ENCODE measurements around the gene GAPVD1.
A peak's percentile ranks its signal among the peaks of the same experiment; 100 is the strongest.

The GAPVD1 gene

GRCh38 chr9:125374443-125375309 is 113.0 kb downstream of the GAPVD1 start:
- Histone ChIP-seq H4K20me1 (ENCODE audit: insufficient read depth) (no peaks in the 10 kb centered on the region), H3K79me2 (ENCODE audit: insufficient read depth, low read depth) (no peaks in the 10 kb centered on the region), H3K36me3 (ENCODE audit: insufficient read depth) (no peaks in the 10 kb centered on the region), H3K4me1 (ENCODE audit: low read depth, poor library complexity, severe bottlenecking) (no peaks in the 10 kb centered on the region), H3K9ac (peak overlapping the region; percentile 31; the same call in 1 of the 2 replicates), H3K4me2 (peak overlapping the region; percentile 90), H3K4me3 (IDR thresholded peaks at IDR 0.05; ENCODE audit: insufficient read depth, low read depth, low read length) (no peak overlapping the region), H2AFZ (ENCODE audit: low read depth) (peak overlapping the region; percentile 76; the same call in 1 of the 2 replicates), H3K27ac (no peak overlapping the region), H3K27me3 (ENCODE audit: insufficient read depth, low read depth) (no peaks in the 10 kb centered on the region)
- TF ChIP-seq CTCF (conservative IDR thresholded peaks at IDR 0.05; ENCODE audit: low read depth, low read length), result peak; percentile 84

- Histone ChIP-seq H3K27me3 (ENCODE audit: insufficient read depth, low read depth) (no peaks in the 10 kb centered on the region), H3K27ac (no peak overlapping the region), H2AFZ (ENCODE audit: low read depth) (no peak overlapping the region), H3K79me2 (ENCODE audit: insufficient read depth, low read depth) (no peaks in the 10 kb centered on the region), H3K9ac (no peak overlapping the region), H4K20me1 (ENCODE audit: insufficient read depth) (no peaks in the 10 kb centered on the region), H3K4me1 (ENCODE audit: low read depth, poor library complexity, severe bottlenecking) (no peaks in the 10 kb centered on the region), H3K36me3 (ENCODE audit: insufficient read depth) (no peaks in the 10 kb centered on the region), H3K4me3 (IDR thresholded peaks at IDR 0.05; ENCODE audit: insufficient read depth, low read depth, low read length) (no peak overlapping the region), H3K4me2 (no peak overlapping the region)
- TF ChIP-seq CTCF (conservative IDR thresholded peaks at IDR 0.05; ENCODE audit: low read depth, low read length), result no peak
Observed at GRCh38 chr9:125375820-125376219, 114.2 kb downstream of the GAPVD1 start.

GRCh38 chr9:125376261-125377226 is 114.9 kb downstream of the GAPVD1 start:
- H3K4me2 ChIP-seq, result no peak overlapping the region
- no peak overlapping the region for H3K27ac ChIP-seq
- no peaks in the 10 kb centered on the region for H3K4me1 ChIP-seq (ENCODE audit: low read depth, poor library complexity, severe bottlenecking)

More at GRCh38 chr9:125376261-125377226, 114.9 kb downstream of the GAPVD1 start:
- H3K36me3 ChIP-seq (ENCODE audit: insufficient read depth), result no peaks in the 10 kb centered on the region
- no peak overlapping the region for H2AFZ ChIP-seq (ENCODE audit: low read depth)
- no peak overlapping the region for H3K4me3 ChIP-seq (IDR thresholded peaks at IDR 0.05; ENCODE audit: insufficient read depth, low read depth, low read length)
- H3K79me2 ChIP-seq (ENCODE audit: insufficient read depth, low read depth), result no peaks in the 10 kb centered on the region
- H3K27me3 ChIP-seq (ENCODE audit: insufficient read depth, low read depth), result no peaks in the 10 kb centered on the region
- H4K20me1 ChIP-seq (ENCODE audit: insufficient read depth), result no peaks in the 10 kb centered on the region
- TF ChIP-seq CTCF (conservative IDR thresholded peaks at IDR 0.05; ENCODE audit: low read depth, low read length), result no peak
- H3K9ac ChIP-seq, result no peak overlapping the region

Data from KMS-11 (cell line).